GM12892 (cell line): ENCODE data around the gene DHCR7.
A peak's percentile ranks its signal among the peaks of the same experiment; 100 is the strongest.

Experiments used
- POLR2A ChIP-seq: IDR thresholded peaks from 2 replicates; pipeline ENCODE4 v1.6.1; 2011; ENCODE audit warnings: low read depth, low read length, control low read depth
- TAF1 ChIP-seq: IDR thresholded peaks from 2 replicates; pipeline ENCODE4 v1.6.1; 2011; ENCODE audit warnings: low read depth, mild to moderate bottlenecking, control low read depth, low read length, borderline replicate concordance

DNA sequence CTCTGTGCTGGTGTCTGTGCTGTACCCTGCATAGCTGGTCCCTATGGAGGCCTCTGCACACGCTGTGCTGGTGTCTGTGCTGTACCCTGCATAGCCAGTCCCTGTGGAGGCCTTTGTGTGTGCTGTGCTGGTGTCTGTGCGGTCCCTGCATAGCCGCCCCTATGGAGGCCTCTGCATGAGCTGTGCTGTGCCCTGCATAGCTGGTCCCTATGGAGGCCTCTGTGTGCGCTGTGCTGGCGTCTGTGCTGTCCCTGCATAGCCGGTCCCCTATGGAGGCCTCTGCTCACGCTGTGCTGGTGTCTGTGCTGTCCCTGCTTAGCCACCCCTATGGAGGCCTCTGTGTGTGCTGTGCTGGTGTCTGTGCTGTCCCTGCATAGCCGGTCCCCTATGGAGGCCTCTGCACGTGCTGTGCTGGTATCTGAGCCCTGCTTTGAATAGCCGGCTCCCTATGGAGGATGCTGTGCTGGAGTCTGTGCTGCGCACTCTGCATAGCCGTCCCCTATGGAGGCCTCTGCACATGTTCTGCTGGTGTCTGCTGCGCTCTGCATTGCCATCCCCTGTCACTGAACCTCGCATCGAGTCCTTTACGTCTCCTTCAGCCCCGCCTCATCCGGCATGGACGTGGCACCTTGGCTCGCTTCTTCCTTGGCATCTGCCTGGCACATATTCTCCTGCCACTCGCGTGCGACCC, 11.0 kb upstream of the DHCR7 start:
- 0 out of 2 replicates have a peak, but pooled peaks have one; percentile 5 for TF ChIP-seq POLR2A
- no peak for TF ChIP-seq TAF1
